Activated CD8-positive, alpha-beta memory T cell treated with anti-CD3 and anti-CD28 coated beads, Interleukin-2, amount 50 U/mL, for 24 hours (primary cell): Measurements from ENCODE around the gene RBMS1.
A peak's percentile ranks its signal among the peaks of the same experiment; 100 is the strongest.

Source experiments
- DNase-seq: peaks from one replicate; pipeline ENCODE4 v3.0.0-alpha.2; 2020; ENCODE audit errors: extremely low read depth

RBMS1 gene

GRCh38 chr2:160408959-160409291 is 84.7 kb downstream of the RBMS1 start:
- DNase-seq = no peak

- DNase-seq = no peak
Measured at GRCh38 chr2:160408173-160408958, 85.2 kb downstream of the RBMS1 start.

GRCh38 chr2:160407393-160408172 is 86.0 kb downstream of the RBMS1 start:
- DNase-seq = no peak

DNA sequence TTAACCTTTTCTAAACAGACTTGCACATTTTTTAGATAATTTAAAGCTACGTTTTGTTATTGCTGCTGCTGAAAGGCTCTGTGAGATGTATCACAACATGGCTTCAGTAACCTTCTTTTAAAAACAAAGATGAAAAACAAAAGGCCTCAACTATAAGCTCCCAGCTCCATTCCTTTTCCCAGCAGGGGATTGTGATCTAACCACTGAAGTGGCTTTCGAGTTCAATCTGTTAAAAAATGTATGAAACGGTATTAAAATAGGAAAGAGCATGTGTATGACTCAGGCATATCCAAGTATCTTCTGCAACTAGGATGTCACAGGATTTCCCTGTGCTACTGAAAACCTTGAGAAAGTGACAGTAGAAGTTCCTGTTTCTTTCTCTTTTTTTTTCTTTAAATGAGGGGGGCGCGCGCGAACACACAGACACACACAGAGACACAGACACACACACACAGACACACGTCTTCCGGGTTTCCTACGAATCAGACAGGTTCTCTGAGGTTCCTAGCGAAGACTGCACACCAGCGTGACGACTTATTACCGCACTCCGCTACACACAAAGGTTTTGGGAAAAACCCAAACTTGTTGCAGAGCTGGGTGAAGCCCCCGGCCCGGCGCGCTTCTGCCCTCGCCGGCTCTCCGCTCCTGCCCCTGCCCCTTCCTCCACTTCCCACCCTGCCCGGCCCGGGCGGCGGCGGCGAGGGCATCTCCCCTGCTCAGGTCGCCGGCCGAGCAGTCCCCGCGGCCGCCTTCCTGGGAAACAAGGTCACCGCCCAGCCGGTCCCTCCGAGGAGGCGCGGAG is 86.8 kb downstream of the RBMS1 start:
- DNase-seq = peak; percentile 47

GRCh38 chr2:160405077-160405867 is 88.3 kb downstream of the RBMS1 start:
- no peak for DNase-seq

DNA sequence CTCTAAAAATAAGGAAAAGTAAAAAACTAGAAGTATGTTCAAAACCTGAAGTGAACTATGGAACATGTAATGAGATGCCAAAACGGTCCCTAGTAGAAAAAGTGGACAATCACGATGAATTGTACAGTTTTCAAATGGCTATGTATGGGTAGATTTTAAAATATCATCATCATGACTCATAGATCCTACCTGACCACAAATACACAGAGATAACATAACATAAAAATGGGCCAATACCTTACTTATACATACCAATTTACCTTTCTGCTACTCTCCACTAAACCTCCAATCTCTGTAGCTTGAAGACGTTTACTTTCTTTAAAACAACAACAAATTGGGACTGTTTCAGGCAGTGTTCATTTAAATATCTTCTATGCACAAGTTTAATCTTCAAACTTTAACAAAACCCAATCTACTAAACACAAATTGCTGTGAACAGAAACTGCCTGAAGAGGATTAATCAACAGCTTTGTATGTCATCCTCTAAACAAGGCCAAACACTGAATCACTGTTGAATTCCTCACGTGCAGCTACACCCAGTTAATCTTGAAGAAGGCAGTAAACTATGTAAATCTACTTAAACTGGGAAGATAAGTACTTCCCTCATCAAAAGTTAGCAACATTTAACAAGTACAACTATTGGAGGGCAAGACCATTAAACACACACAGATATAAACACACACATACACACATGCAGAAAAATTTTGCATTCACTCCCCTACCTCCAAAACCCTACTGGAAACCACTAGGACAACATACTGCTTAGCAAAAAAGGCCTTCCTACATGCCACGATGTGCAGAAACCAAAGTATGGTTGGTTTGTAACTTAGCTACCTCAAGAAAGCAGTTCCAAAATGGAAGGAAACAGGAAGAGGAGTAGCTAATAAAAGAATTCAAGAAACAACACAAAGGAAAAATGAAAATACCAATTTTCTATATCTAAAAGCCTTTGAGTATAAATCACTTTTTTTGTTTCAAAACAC is 90.3 kb downstream of the RBMS1 start:
- DNase-seq = no peak

GRCh38 chr2:160402501-160402900 is 91.1 kb downstream of the RBMS1 start:
- DNase-seq = no peak

- no peak for DNase-seq
Measured at GRCh38 chr2:160401895-160402294, 91.7 kb downstream of the RBMS1 start.

DNA sequence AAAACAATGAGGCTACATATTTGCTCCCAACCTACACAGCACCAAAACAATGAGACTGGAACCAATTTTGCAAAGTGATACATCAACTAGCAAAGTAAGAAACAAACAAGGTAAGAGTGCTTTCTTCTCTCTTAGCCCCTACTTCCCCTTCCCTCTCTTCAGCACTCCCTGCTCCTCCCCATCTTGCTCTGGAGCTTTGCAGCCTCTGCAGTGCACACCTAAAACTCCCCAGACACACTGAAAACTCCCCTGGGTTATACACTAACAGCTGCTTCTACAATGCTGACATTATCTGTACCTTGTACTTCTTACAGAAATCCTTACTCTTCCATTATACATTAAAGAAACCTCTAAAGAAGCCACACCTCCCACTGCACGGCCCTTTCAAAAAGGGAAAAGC is 93.7 kb downstream of the RBMS1 start:
- no peak for DNase-seq

DNA sequence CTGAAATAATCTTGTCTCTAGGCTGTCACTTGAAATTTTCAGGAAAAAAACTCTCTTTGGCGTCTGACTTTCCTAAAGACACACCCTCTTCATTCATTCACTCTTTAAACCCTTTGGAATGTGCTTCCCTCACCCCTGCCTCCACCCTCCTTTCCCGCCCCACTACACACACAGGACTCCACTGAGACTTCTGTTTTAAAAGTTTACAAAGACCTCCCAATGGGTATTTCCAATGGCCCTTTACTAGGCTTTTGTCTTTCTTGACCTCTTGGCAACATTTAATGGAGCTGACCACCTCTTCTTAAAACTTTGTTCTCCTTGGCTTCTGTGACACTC is 96.1 kb downstream of the RBMS1 start:
- DNase-seq = no peak

GRCh38 chr2:160394153-160394552 is 99.5 kb downstream of the RBMS1 start:
- no peak for DNase-seq

DNA sequence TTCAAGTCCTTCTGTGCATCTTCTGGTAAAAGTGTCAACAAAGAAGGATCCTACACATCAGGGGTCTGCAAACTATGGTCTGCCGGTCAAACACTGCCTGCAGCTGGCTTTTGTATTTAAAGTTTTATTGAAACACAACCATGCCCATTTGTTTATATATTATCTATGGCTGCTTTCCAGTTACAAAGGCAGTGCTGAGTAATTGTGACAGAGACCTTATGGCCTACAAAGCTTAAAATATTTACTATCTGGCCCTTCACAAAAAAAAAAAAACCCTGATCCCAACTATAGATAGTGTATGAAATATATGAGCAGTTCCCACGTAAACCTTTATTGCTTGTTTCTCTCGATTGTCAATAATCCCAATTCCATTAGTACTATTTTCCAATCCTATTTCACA is 101.4 kb downstream of the RBMS1 start:
- no peak for DNase-seq

GRCh38 chr2:160390544-160391455 is 102.8 kb downstream of the RBMS1 start:
- DNase-seq = no peak

- DNase-seq = no peak
Measured at GRCh38 chr2:160389875-160390274, 103.7 kb downstream of the RBMS1 start.

DNA sequence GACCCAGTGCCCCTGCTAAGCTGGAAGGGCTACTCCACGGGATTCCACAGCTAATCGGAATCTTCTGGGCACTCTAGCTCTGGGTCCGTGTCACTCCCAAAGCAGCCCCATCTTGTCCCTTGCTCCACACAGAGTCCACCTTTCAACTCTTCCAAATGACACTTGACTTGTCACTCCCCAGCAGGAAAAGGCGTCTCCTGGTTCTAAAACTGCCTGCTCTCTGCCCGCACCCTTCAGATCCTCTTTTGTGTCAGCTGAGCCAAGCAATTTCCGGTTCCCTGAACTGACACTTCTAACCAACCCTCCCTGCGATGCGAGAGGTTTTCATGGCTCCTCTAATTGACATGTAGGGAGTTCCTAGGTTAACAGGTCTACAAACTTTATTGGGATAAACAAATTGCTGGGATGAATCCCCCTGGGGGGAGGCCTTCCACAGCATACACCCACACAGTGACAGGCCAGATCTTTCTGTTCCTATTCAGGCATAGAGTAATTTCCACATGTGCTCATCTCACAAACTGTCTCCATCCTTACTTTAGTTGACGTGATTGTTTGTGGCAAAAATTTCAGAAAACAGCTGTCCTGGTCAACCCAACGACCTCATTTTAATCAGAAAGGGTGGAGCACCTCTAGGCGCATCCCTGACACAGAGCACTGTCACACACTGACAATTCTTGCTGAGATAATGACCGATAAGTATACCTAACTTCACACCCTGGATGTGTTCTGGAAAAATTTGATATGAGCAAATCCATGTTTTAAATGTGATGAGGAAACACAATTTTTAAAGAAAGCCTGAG is 104.9 kb downstream of the RBMS1 start:
- DNase-seq = no peak

- DNase-seq = no peak
Measured at GRCh38 chr2:160387558-160388262, 105.9 kb downstream of the RBMS1 start.

- DNase-seq = no peak
Measured at GRCh38 chr2:160384791-160385190, 108.8 kb downstream of the RBMS1 start.

DNA sequence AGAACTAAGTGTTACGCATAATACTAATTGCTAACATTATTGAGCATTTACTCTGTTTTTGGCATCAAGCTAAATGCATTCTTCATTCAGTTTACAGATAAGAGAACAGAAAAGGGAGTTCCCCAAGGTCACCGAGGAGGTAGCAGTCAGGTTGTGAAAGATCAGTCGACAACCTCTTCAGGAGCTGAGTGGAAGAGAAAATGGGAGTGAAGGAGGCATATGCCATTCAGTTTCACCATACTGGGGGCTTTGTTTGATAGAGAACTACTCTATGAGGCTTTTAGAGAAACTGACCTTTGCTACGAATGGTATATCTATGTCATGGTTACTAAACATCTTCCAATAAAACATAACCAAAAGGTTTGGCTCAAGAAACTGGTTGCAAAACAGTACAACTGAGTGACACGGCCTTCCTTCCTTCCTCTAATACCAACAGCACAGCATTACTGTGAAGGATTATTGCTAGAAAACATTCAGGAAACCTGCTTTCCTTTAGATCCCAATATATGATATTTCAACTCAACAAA is 112.1 kb downstream of the RBMS1 start:
- no peak for DNase-seq
